Gastrocnemius medialis (tissue), 4 donors: ENCODE results near the gene MSRB3. TPM values are rescaled to one million over a fixed set of nuclear protein-coding genes. Genes with fewer than 3 reads are reported as not detected.

Experiments used
- ATAC-seq, 2 donors: fragments of 150-250 bp; one replicate each; pipeline ENCODE4 v1.9.1; 2016
- DNase-seq, 2 donors: peaks; one replicate each; pipeline ENCODE4 v3.0.0-alpha.2; 2019
- H3K27ac ChIP-seq, 4 donors: fragments of 200-600 bp; sonication (generic); 1 replicate in 1 of 4; 2 replicates in 3 of 4; pipeline ENCODE4 v1.5.1; 2016 to 2018; ENCODE audit warnings: mild to moderate bottlenecking in 2 of 4, moderate library complexity in 1 of 4
- H3K27me3 ChIP-seq, 3 donors: fragments of 200-600 bp; sonication (generic) in 2 of 3; 1 replicate in 1 of 3; 2 replicates in 2 of 3; pipeline versions ENCODE4 v1.5.1 to v1.6.0; 2016 to 2019; ENCODE audit warnings: mild to moderate bottlenecking in 1 of 3, moderate library complexity in 1 of 3
- H3K36me3 ChIP-seq, 2 donors: fragments of 200-600 bp; sonication (generic) in 1 of 2; one replicate each; pipeline ENCODE4 v1.5.1; 2017 to 2018
- H3K4me1 ChIP-seq, 2 donors: fragments of 200-600 bp; sonication (generic) in 1 of 2; one replicate each; pipeline ENCODE4 v1.5.1; 2016 to 2017; ENCODE audit warnings: mild to moderate bottlenecking in 2 of 2
- H3K4me3 ChIP-seq, 4 donors: fragments of 200-600 bp; sonication (generic) in 3 of 4; 1 replicate in 1 of 4; 2 replicates in 3 of 4; pipeline ENCODE4 v1.5.1; 2016 to 2019; ENCODE audit warnings: mild to moderate bottlenecking in 2 of 4
- H3K9me3 ChIP-seq, 3 donors: fragments of 200-600 bp; sonication (generic) in 2 of 3; 1 replicate in 1 of 3; 2 replicates in 2 of 3; pipeline ENCODE4 v1.5.1; 2016 to 2019
- POLR2A ChIP-seq, 2 donors: fragments of 450-650 bp; IDR thresholded peaks; one replicate each; pipeline ENCODE4 v1.6.1; 2017; ENCODE audit warnings: antibody characterized with exemption in 2 of 2, mild to moderate bottlenecking in 2 of 2, moderate library complexity in 2 of 2
- in situ Hi-C, 4 donors: fragments of 200-750 bp; cut with MboI; loops; one replicate each; pipeline versions ENCODE4 v1.15.0 to v1.8.0; 2017; ENCODE audit warnings: low sequenced_read_pairs in 4 of 4
- intact Hi-C: fragments of 100-400 bp; cut with DNase I; formaldehyde crosslinking; loops from one replicate; pipeline ENCODE4 v1.15.1; 2023; ENCODE audit warnings: low total_unique reads
- total RNA-seq, 4 donors: library from RNA; depleted of rRNA; stranded (reverse); fragments of >200 nt; gene quantifications; one replicate each; pipeline versions ENCODE4 v1.1.0 to v1.2.3, GENCODE V29; 2016
- TF ChIP-seq, protein P1 (sequence below), 5 experiments: fragments of 450-650 bp in 3 of 5; fragments of 200-600 bp in 2 of 5; sonication (generic) in 2 of 5; IDR thresholded peaks in 4 of 5; conservative IDR thresholded peaks in 1 of 5; 1 replicate in 4 of 5; 2 replicates in 1 of 5; pipeline ENCODE4 v1.5.1; 2016 to 2019; ENCODE audit warnings: antibody characterized with exemption in 5 of 5, mild to moderate bottlenecking in 3 of 5, moderate library complexity in 3 of 5

The MSRB3 gene
- total RNA-seq, 4 donors from 2014 or later, result 29.0 to 59.0 (median 47.3) TPM

DNA sequence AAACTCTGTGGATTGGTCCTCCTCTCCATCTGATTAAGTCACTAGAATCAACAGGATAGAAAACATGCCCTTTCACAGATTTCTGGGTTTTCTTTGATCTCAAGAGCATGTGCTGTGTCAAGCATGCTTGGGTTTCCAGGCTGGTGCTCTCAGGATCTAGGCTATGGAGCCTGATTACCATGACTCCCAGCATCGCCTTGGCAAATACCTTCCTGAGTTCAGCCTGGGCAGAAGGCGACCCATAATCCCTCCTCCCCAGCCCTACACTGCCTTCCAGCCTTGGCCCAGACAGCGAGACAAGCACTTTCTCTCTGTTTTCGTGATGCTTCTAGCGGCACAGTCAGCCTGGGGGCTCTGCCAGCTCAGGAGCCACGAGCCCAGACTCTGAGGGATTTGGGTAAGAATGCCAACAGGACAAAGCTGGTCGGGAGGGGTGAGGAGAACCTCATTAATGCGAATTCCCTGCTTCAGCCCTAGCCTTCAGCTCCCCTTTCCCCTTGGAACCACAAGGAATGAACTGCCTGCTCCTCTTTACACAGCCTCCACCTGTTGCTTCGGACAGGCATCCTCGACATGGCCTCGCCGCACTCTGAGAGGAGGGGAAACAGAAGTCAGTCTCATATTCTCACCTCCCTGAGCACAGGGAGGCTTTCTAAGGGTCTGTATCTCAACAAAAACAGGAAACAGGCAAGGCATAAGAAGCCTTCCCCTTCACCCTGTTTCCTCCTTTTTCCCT, 227.1 kb downstream of the MSRB3 start:
- Histone ChIP-seq H3K27me3 (no peaks in the 10 kb centered on the region), H3K4me1 (no peaks in the 10 kb centered on the region), H3K27ac (no peak overlapping the region), H3K36me3 (no peaks in the 10 kb centered on the region), H3K4me3 (no peak overlapping the region), H3K9me3 (no peaks in the 10 kb centered on the region)
- DNase-seq (no peak), ATAC-seq (no peak)
- TF ChIP-seq, protein P1, sequence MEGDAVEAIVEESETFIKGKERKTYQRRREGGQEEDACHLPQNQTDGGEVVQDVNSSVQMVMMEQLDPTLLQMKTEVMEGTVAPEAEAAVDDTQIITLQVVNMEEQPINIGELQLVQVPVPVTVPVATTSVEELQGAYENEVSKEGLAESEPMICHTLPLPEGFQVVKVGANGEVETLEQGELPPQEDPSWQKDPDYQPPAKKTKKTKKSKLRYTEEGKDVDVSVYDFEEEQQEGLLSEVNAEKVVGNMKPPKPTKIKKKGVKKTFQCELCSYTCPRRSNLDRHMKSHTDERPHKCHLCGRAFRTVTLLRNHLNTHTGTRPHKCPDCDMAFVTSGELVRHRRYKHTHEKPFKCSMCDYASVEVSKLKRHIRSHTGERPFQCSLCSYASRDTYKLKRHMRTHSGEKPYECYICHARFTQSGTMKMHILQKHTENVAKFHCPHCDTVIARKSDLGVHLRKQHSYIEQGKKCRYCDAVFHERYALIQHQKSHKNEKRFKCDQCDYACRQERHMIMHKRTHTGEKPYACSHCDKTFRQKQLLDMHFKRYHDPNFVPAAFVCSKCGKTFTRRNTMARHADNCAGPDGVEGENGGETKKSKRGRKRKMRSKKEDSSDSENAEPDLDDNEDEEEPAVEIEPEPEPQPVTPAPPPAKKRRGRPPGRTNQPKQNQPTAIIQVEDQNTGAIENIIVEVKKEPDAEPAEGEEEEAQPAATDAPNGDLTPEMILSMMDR (IDR thresholded peaks at IDR 0.05 in 4 of 5, conservative IDR thresholded peaks at IDR 0.05 in 1 of 5), result no peak
- no peak for TF ChIP-seq POLR2A (IDR thresholded peaks at IDR 0.05)
- intact Hi-C loops (no loop called here), in situ Hi-C loops (no loop called here)

DNA sequence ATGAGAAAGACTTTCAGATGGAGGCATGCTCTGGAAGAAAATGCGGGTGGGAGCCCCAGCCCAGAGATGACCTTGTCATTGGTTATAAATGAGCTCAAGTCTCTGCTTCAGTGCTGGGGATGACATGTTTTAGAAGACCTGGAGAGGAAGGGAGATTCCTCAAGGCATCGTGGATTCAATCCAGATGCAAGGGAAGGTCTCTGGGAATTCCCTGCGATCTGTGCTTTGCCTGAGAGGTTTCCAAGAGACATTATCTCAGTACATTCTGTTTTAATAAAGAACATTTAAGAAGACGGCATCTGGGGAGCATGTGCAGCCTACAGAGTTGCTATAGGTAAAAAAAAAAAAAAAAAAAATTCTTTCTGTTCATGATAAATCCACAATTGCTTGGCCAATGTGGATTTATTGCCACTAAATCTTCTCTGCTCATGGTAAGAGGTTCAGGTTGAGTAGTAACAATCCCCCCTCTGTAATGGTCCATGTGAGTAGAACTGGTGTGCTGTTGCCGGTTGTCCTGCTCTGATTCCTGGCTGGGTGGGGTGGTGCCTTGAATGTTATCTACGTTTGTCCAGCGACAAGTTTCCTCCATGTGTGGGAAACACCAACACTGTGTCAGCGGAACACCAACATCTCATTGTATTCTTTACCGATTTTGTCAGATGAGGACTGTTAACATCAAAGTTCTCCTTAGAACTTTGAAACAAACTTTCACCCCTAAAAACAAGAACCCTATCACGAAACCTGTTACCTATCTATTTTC, 230.0 kb downstream of the MSRB3 start:
- Histone ChIP-seq H3K27me3 (no peaks in the 10 kb centered on the region), H3K9me3 (no peaks in the 10 kb centered on the region), H3K36me3 (no peaks in the 10 kb centered on the region), H3K27ac (no peak overlapping the region), H3K4me3 (no peak overlapping the region), H3K4me1 (peaks cover 0 to 5% of the 10 kb centered on the region in 2 donors)
- intact Hi-C loops, result no loop called here
- TF ChIP-seq, protein P1 (IDR thresholded peaks at IDR 0.05 in 4 of 5, conservative IDR thresholded peaks at IDR 0.05 in 1 of 5), result no peak
- no peak for TF ChIP-seq POLR2A (IDR thresholded peaks at IDR 0.05)
- DNase-seq (no peak), ATAC-seq (no peak)
- in situ Hi-C loops, result no loop called here

DNA sequence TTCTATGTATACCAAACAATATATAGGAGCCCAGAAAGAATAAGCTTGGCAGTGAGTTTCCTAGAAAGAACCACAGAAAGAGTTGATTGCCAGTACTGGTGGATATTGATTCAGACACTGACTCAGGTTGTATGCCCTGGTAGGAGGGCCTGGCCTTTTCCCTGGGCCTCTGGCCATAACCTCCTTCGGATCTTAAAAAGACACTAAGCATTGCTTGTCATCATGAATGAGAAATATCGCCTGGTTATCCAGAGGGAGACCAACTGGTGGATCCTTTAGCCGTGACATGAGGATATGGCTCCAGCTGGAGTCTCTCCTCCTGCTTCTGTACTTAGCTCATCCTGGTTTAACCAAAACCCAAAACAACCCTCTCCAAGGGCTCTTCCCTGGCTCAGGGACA, 231.5 kb downstream of the MSRB3 start:
- no peak for TF ChIP-seq POLR2A (IDR thresholded peaks at IDR 0.05)
- TF ChIP-seq, protein P1 (IDR thresholded peaks at IDR 0.05 in 4 of 5, conservative IDR thresholded peaks at IDR 0.05 in 1 of 5), result no peak
- no peaks in the 10 kb centered on the region for H3K36me3 ChIP-seq
- in situ Hi-C loops (no loop called here), intact Hi-C loops (no loop called here)
- no peak overlapping the region for H3K4me3 ChIP-seq
- H3K27ac ChIP-seq, result no peak overlapping the region
- no peaks in the 10 kb centered on the region for H3K9me3 ChIP-seq
- H3K27me3 ChIP-seq, result no peaks in the 10 kb centered on the region
- peaks cover 0 to 5% of the 10 kb centered on the region in 2 donors for H3K4me1 ChIP-seq
- ATAC-seq (no peak), DNase-seq (no peak)

DNA sequence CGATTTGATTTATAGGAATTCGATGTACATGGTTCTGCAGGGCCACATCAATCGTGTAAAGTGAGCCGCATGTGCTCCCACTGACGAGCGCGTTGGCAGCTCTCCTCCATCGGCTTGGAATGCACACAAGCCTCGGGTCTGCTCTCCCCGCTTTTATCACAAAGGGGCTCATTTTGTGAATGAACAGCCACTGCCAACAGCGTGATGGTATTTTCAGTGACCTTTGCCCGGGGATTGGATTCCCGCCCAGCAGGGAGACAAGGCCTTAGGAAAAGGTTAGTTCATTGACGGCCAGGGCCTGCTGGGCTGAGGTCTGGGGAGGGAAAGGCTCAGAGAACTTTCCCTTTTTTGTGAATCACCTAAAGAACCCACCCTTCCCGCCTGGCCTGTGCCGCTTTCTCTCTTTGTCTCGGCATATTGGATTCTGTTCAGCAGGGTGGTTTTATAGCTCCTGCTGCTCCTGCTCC, 232.1 kb downstream of the MSRB3 start:
- DNase-seq, result no peak
- Histone ChIP-seq H3K4me3 (no peak overlapping the region), H3K27ac (no peak overlapping the region), H3K4me1 (peaks cover 0 to 5% of the 10 kb centered on the region in 2 donors), H3K9me3 (no peaks in the 10 kb centered on the region), H3K27me3 (no peaks in the 10 kb centered on the region), H3K36me3 (no peaks in the 10 kb centered on the region)
- intact Hi-C loops, result no loop called here
- TF ChIP-seq, protein P1 (IDR thresholded peaks at IDR 0.05 in 4 of 5, conservative IDR thresholded peaks at IDR 0.05 in 1 of 5), result no peak
- no peak for TF ChIP-seq POLR2A (IDR thresholded peaks at IDR 0.05)
- in situ Hi-C loops, result no loop called here
- ATAC-seq, result no peak
